ENCODE results near the gene GLE1. TPM values are rescaled to one million over a fixed set of nuclear protein-coding genes. Genes with fewer than 3 reads are reported as not detected.
A peak's percentile ranks its signal among the peaks of the same experiment; 100 is the strongest.

The GLE1 gene
- total and polyA plus RNA-seq, 2 experiments from 2014 or later: 13.3 to 19.5 TPM

DNA sequence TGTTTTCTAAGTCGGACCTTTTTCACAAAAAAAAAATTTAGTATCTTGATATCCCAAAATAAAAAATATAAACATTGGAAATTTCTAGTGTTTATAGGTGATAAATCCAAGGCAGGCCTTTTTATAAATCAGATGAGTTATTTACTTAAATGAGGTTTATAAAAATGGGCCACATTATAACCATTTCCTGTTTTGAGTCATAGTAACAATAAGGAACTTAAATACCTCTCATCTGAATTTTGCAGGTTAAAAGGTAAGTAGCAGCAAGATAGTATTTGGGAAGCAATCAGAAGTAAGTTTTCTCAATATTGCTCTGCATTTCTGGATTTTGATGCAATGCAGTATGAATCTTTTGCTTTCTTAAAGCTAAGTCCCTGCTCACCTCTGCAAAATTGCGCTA is 51.8 kb downstream of the GLE1 start:
- H3K27me3 ChIP-seq: no peaks in the 10 kb centered on the region
- no peaks in the 10 kb centered on the region for H3K36me3 ChIP-seq (replicated peaks; ENCODE audit: insufficient read depth, low read depth)
- peaks cover 73% of the 10 kb centered on the region for H3K79me2 ChIP-seq
- H3K9me3 ChIP-seq (ENCODE audit: low read depth): no peaks in the 10 kb centered on the region
- peaks cover 61% of the 10 kb centered on the region for H3K4me1 ChIP-seq (ENCODE audit: insufficient read depth)
- peak overlapping the region; percentile 77 for H3K4me2 ChIP-seq
- H3K27ac ChIP-seq: peak overlapping the region; percentile 97
- 89% methylated on average over 2 of the region's 2 CpGs for WGBS (ENCODE audit: low lambda C conversion rate, missing lambda C conversion rate)
- H3K4me3 ChIP-seq: no peak overlapping the region
- TF ChIP-seq, protein P1, sequence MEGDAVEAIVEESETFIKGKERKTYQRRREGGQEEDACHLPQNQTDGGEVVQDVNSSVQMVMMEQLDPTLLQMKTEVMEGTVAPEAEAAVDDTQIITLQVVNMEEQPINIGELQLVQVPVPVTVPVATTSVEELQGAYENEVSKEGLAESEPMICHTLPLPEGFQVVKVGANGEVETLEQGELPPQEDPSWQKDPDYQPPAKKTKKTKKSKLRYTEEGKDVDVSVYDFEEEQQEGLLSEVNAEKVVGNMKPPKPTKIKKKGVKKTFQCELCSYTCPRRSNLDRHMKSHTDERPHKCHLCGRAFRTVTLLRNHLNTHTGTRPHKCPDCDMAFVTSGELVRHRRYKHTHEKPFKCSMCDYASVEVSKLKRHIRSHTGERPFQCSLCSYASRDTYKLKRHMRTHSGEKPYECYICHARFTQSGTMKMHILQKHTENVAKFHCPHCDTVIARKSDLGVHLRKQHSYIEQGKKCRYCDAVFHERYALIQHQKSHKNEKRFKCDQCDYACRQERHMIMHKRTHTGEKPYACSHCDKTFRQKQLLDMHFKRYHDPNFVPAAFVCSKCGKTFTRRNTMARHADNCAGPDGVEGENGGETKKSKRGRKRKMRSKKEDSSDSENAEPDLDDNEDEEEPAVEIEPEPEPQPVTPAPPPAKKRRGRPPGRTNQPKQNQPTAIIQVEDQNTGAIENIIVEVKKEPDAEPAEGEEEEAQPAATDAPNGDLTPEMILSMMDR (IDR thresholded peaks at IDR 0.05; ENCODE audit: poor library complexity): no peak
- TF ChIP-seq EZH2 (IDR thresholded peaks at IDR 0.05; ENCODE audit: borderline replicate concordance) (no peak), EZH2phosphoT487 (IDR thresholded peaks at IDR 0.05; ENCODE audit: low read depth, severe bottlenecking, unreplicated experiment) (no peak)
- H4K20me1 ChIP-seq (ENCODE audit: insufficient read depth, poor library complexity, severe bottlenecking): peaks cover 25% of the 10 kb centered on the region
- no peak overlapping the region for H2AFZ ChIP-seq
- H3K9me2 ChIP-seq (replicated peaks; ENCODE audit: insufficient read depth): no peaks in the 10 kb centered on the region
- no peak for DNase-seq (ENCODE audit: low spot score)

DNA sequence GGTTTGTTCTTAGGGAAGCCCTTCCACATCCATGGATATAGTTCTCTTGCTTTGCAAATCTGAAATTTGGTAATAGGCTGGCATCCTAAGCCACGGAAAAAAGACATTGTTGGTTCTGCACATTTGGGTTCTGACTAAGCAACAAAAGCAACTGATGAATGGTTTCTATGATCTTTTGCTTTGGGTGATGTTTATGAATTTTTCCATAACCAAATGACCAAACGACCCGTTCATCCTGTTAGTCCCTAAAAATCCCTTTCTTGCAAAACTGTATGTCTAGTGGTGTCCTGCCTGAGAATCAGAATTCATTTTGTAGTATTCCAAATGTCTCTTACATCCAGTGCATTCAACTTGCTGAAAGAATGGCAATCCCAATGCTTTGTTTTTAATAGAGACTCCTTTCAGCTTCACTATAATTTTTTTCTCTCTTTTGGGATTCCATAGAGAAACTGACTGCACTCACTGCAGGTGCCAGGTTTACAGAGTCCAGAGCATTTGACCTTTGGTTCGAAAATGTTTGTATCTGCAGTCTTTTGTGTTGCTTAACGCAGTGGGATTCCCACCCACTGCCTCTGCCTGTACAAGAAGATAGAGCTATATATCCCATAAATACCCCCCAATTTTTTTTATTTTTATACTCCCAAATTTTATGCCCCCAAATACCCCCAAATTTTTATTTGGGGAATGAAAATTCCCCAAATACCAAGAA is 52.6 kb downstream of the GLE1 start:
- Histone ChIP-seq H3K4me1 (ENCODE audit: insufficient read depth) (peaks cover 57% of the 10 kb centered on the region), H4K20me1 (ENCODE audit: insufficient read depth, poor library complexity, severe bottlenecking) (peaks cover 31% of the 10 kb centered on the region), H3K36me3 (replicated peaks; ENCODE audit: insufficient read depth, low read depth) (no peaks in the 10 kb centered on the region), H2AFZ (no peak overlapping the region), H3K9me3 (ENCODE audit: low read depth) (no peaks in the 10 kb centered on the region), H3K27ac (peak overlapping the region; percentile 97), H3K27me3 (no peaks in the 10 kb centered on the region), H3K79me2 (peaks cover 80% of the 10 kb centered on the region), H3K4me2 (peak overlapping the region; percentile 77), H3K9me2 (replicated peaks; ENCODE audit: insufficient read depth) (no peaks in the 10 kb centered on the region), H3K4me3 (no peak overlapping the region)
- DNase-seq (ENCODE audit: low spot score): no peak
- 67% methylated on average over 5 of the region's 5 CpGs for WGBS (ENCODE audit: low lambda C conversion rate, missing lambda C conversion rate)
- TF ChIP-seq EZH2phosphoT487 (IDR thresholded peaks at IDR 0.05; ENCODE audit: low read depth, severe bottlenecking, unreplicated experiment) (no peak), EZH2 (IDR thresholded peaks at IDR 0.05; ENCODE audit: borderline replicate concordance) (no peak)
- TF ChIP-seq, protein P1 (IDR thresholded peaks at IDR 0.05; ENCODE audit: poor library complexity): no peak

DNA sequence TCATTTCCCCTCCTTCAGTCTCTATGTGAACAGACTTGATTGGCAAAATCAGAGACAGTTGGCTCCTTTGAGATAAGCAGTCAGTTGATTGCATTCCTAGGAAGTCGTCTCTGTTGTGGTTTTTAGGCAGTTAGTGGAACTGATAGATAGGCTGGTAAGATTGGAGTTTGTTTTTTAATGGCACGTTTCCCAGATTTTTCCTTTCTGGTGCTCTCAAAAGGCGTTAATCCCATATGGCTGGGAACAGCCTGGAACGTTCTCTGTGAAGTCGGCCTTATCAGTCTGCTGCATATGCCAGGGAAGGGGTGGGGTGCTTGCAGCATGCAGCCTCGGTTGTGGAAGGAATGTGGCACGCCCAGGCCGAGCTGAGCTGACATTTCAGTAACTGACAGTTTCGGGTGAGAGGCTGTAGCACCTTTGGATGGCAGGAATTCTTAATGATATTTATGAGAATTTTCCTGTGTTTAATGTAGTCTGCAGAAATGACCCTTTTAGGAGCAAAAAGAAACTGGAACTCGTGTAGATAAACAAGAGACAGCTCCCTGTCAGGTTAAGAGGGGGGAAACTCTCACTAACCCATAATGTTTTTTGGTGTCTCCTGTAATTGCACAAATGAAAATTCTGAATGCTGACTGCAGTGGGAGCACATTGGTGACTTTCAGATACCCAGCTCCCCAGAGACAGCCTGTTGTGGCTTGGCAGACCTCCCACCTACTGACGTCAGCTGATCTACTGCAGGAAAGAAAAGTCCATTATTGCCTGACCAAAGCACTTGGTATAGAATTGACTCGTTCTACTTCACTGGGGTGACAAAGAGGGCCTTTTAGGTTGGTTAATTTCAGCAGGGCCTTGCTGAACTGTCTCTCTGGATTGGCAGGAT is 54.2 kb downstream of the GLE1 start:
- no peak overlapping the region for H2AFZ ChIP-seq
- WGBS (ENCODE audit: low lambda C conversion rate, missing lambda C conversion rate): 14% methylated on average over 12 of the region's 12 CpGs
- H3K9me3 ChIP-seq (ENCODE audit: low read depth): no peaks in the 10 kb centered on the region
- H3K27ac ChIP-seq: peak overlapping the region; percentile 56
- H3K4me1 ChIP-seq (ENCODE audit: insufficient read depth): peaks cover 57% of the 10 kb centered on the region
- TF ChIP-seq EZH2 (IDR thresholded peaks at IDR 0.05; ENCODE audit: borderline replicate concordance) (no peak), EZH2phosphoT487 (IDR thresholded peaks at IDR 0.05; ENCODE audit: low read depth, severe bottlenecking, unreplicated experiment) (no peak)
- TF ChIP-seq, protein P1 (IDR thresholded peaks at IDR 0.05; ENCODE audit: poor library complexity): no peak
- H4K20me1 ChIP-seq (ENCODE audit: insufficient read depth, poor library complexity, severe bottlenecking): peaks cover 33% of the 10 kb centered on the region
- no peaks in the 10 kb centered on the region for H3K9me2 ChIP-seq (replicated peaks; ENCODE audit: insufficient read depth)
- no peak overlapping the region for H3K4me3 ChIP-seq
- no peaks in the 10 kb centered on the region for H3K27me3 ChIP-seq
- peak; percentile 77 for DNase-seq (ENCODE audit: low spot score)
- H3K4me2 ChIP-seq: peak overlapping the region; percentile 67
- H3K36me3 ChIP-seq (replicated peaks; ENCODE audit: insufficient read depth, low read depth): no peaks in the 10 kb centered on the region
- H3K79me2 ChIP-seq: peaks cover 82% of the 10 kb centered on the region
